ENCODE measurements around the gene OR9Q1. TPM values are rescaled to one million over a fixed set of nuclear protein-coding genes. Genes with fewer than 3 reads are reported as not detected.
A peak's percentile ranks its signal among the peaks of the same experiment; 100 is the strongest.

OR9Q1 gene, protein sequence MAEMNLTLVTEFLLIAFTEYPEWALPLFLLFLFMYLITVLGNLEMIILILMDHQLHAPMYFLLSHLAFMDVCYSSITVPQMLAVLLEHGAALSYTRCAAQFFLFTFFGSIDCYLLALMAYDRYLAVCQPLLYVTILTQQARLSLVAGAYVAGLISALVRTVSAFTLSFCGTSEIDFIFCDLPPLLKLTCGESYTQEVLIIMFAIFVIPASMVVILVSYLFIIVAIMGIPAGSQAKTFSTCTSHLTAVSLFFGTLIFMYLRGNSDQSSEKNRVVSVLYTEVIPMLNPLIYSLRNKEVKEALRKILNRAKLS
- not detected for total RNA-seq
- polyA plus RNA-seq: not detected

DNA sequence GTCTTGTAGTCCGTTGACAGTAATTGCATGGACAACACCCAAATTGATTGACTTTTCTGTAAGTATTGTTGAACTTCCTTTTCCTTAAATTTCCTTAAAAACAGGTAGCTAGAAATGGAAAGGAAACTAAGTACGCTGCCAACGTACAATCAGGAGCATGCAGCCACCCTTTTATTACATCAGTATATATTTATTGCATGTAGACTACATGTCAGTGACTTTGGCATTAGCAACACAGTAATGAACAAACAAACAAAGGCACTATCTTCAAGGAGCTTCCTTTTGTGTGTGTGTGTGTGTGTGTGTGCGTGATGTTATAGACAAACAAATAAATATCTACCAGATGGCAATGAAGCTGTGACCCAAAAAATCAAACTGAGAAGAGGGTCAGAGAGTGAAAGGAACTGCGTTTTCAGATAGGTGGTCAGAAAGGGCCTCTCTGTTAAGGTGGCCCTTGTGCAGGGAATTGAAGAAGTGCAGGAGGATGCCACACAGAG lies at the start of gene OR9Q1:
TSS of gene OR9Q1 (plus strand) at position 447 of the 497 bp plus-strand sequence. CDS start 155,564 bp downstream, outside the sequence.
- peaks cover 0 to 6% (median 2%) of the 10 kb centered on the region in 4 donors for H3K4me1 ChIP-seq
- no peak within 1 kb of the TSS for H3K4me3 ChIP-seq
- DNase-seq: no peak
- H3K9me3 ChIP-seq: no peaks in the 10 kb centered on the region
- H3K27ac ChIP-seq: peak within 1 kb of the TSS in 3 of 4 donors; percentile 9 to 49 (median 12)
- no peak for TF ChIP-seq CTCF (IDR thresholded peaks at IDR 0.05)
- no peak for TF ChIP-seq POLR2AphosphoS5 (IDR thresholded peaks at IDR 0.05)
- no peak for TF ChIP-seq EP300 (IDR thresholded peaks at IDR 0.05)
- TF ChIP-seq POLR2A (IDR thresholded peaks at IDR 0.05): no peak
- H3K27me3 ChIP-seq: no peaks in the 10 kb centered on the region
- no peaks in the 10 kb centered on the region for H3K36me3 ChIP-seq
- intact Hi-C loops (cut with DNase I): no loop called here
- 29 to 42% methylated on average over 5 of the region's 5 CpGs for WGBS, 2 donors

DNA sequence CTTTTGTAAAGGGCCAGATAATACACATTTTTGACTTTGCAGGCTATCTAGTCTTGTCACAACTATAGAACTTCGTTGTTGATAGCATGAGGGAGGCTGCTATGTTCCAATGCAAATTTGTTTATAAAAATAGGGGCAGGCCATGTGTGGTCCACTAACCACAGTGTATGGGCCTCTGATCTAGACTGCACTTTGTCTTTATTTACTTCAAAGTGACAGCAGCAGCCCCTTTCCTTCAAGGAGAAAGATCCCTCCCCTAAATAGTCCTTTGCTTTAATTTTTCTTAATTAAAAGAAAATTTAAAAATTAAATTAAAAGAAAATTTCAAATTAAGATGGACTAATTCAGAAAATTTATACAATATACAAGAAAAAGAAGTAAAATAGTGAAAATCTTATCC lies 49.5 kb upstream of the OR9Q1 start:
- no peaks in the 10 kb centered on the region for H3K4me1 ChIP-seq
- TF ChIP-seq POLR2AphosphoS5 (IDR thresholded peaks at IDR 0.05) (no peak), POLR2A (IDR thresholded peaks at IDR 0.05) (no peak), CTCF (IDR thresholded peaks at IDR 0.05) (no peak), EP300 (IDR thresholded peaks at IDR 0.05) (no peak)
- H3K4me3 ChIP-seq: no peak overlapping the region
- no peaks in the 10 kb centered on the region for H3K9me3 ChIP-seq
- no peak overlapping the region for H3K27ac ChIP-seq
- DNase-seq: no peak
- H3K36me3 ChIP-seq: no peaks in the 10 kb centered on the region
- 55 to 61% methylated on average over 1 of the region's 1 CpG for WGBS, 2 donors
- intact Hi-C loops (cut with DNase I): no loop called here
- no peaks in the 10 kb centered on the region for H3K27me3 ChIP-seq

DNA sequence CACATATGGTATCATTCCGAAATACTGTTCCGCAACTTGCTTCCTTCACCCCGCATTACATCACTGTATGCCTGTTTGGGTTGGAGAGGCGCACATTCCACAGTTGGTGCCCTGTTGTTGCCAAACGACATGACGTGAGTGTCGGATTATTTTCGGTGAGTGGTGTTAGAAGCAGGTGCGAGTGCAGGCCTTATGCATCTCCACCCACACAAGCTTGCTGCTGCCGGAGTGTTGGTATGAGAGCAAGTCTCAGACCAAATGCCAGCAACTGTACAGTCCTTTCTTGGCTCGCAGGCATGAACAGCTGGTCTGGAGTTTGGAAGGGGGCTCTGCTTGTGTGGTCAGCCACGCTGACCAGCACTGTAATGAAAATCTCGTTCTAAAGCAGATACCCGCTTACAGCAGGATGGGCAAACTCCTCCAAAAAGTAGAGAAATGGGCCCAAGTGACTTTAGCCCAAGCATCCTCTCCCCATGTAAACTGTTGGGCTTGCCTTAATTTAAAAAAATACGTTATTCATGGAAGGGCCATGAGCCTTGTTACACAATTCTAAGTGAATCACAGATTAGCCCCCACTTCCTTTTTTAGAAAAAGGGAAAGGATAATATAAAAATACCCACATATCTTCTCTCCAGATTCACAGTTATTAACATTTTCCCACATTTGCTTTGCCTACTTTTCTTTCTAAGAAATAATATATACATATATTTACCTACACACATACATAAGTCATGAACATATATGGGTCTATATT lies 48.7 kb upstream of the OR9Q1 start:
- intact Hi-C loops (cut with DNase I): no loop called here
- Histone ChIP-seq H3K4me3 (no peak overlapping the region), H3K36me3 (no peaks in the 10 kb centered on the region), H3K27ac (no peak overlapping the region), H3K4me1 (no peaks in the 10 kb centered on the region), H3K27me3 (no peaks in the 10 kb centered on the region), H3K9me3 (no peaks in the 10 kb centered on the region)
- TF ChIP-seq EP300 (IDR thresholded peaks at IDR 0.05) (no peak), POLR2AphosphoS5 (IDR thresholded peaks at IDR 0.05) (no peak), POLR2A (IDR thresholded peaks at IDR 0.05) (no peak), CTCF (IDR thresholded peaks at IDR 0.05) (no peak)
- 89 to 91% methylated on average over 15 of the region's 15 CpGs for WGBS, 2 donors
- DNase-seq: no peak

DNA sequence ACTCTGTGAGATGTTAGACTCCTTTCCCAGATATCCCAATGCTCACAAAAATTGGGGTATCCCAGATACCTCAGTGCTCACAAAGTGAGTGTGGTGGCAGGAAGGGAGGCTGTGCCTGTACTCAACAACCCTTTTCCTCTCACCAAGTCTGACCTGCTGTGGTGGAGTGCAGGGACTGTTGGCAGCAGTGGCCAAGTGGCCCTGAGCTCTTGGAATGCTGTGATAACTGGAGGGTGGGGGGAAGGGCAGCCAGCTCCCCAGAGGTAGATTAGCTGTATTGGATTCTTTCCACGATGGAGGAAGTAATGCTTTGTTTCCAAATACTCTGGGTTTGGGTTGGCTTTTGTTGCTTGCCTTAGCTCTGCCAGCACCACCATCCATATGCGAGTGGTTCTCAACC lies 46.0 kb upstream of the OR9Q1 start:
- DNase-seq: no peak
- Histone ChIP-seq H3K4me3 (no peak overlapping the region), H3K27me3 (no peaks in the 10 kb centered on the region), H3K36me3 (no peaks in the 10 kb centered on the region), H3K4me1 (no peaks in the 10 kb centered on the region), H3K9me3 (no peaks in the 10 kb centered on the region), H3K27ac (no peak overlapping the region)
- 24 to 68% methylated on average over 2 of the region's 2 CpGs for WGBS, 2 donors
- TF ChIP-seq EP300 (IDR thresholded peaks at IDR 0.05) (no peak), POLR2A (IDR thresholded peaks at IDR 0.05) (no peak), POLR2AphosphoS5 (IDR thresholded peaks at IDR 0.05) (no peak), CTCF (IDR thresholded peaks at IDR 0.05) (no peak)
- intact Hi-C loops (cut with DNase I): no loop called here
